RWPE1 (cell line): ENCODE results near the gene ERP44.
"Not testable (repeated sequence)": the region's sequence is repeated elsewhere in the genome, so short reads cannot be mapped to it uniquely, and the experiment has no call there.

Source experiments
- CTCF ChIA-PET: fragments of 350-600 bp; sonication (Branson Sonifier 250); formaldehyde crosslinking; extraction: SDS; loops from one replicate; lab custom pipeline; 2021; lab: Yijun Ruan, JAX
- POLR2A ChIA-PET: fragments of 400-600 bp; formaldehyde crosslinking; extraction: SDS; loops from one replicate; lab custom pipeline; 2020; ENCODE audit warnings: antibody characterized with exemption; ENCODE audit not compliant: low non-redundant PET; lab: Yijun Ruan, JAX
- DNase-seq: peaks from one replicate; pipeline ENCODE4 v3.0.0; 2012; ENCODE audit warnings: low spot score
- H3K27ac ChIP-seq: fragments of 450-650 bp; 2 replicates; pipeline ENCODE4 v1.5.1; 2017
- CTCF ChIP-seq: fragments of 450-650 bp; conservative IDR thresholded peaks from 2 replicates; pipeline ENCODE4 v1.5.1; 2017; ENCODE audit warnings: low read depth, mild to moderate bottlenecking

Gene ERP44

DNA sequence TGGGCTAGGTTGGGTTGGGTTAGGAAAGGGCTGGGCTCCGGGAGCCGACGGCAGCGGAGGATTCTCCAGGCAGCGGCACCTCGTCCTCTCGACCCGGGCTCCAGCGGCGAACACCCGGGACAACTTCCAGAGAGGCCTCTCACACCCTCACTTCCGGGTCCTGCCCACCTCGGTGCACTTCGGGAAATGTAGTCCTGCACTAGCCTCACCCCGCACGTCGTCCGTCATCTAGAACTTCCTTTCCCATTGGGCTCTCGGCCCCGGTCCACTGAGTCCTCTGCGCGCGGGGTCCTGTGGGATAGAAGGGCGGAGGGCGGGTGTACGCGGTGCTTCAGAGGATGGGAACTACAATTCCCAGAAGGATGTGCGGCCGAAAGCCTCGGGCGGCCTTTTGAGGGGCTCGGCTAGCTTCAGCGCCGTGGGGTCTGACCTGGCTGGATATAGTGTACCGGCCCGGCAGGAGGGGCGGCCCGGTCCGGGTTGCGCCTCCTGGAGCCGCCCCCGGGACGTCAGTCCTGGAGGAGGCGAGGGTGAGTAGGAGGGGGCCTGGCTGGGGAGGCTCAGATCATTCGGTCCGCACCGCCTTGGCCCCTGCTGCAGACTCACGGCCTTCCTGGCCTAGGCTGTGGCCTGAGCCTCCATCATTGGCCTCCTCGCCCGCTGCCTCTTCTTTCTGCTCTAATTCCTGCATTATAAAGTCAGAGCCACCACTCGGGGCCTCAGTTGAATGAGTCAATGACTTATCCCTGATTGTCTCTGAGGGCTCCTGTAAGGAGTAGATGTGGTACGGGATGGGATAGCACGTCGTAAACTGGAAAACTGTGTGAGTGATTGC lies at the start of gene ERP44, which contains the start of gene INVS:
Gene ERP44 (minus strand): TSS at position 114 of the 835 bp plus-strand sequence. CDS start 160 bp downstream, outside the sequence.
Gene INVS (plus strand): TSS at position 357 of the 835 bp plus-strand sequence. CDS start 5,279 bp downstream, outside the sequence.
- peak within 1 kb of the TSS; percentile 89 for H3K27ac ChIP-seq
- TF ChIP-seq CTCF: no peak
- peak; percentile 99 for DNase-seq
- CTCF ChIA-PET: interaction anchor here (0.9 to 1.0 kb wide), 2 partner anchors 23 to 914 kb away, joined by 3 read pairs; no protein-coding TSS in a partner anchor
- POLR2A ChIA-PET: no interaction called here

DNA sequence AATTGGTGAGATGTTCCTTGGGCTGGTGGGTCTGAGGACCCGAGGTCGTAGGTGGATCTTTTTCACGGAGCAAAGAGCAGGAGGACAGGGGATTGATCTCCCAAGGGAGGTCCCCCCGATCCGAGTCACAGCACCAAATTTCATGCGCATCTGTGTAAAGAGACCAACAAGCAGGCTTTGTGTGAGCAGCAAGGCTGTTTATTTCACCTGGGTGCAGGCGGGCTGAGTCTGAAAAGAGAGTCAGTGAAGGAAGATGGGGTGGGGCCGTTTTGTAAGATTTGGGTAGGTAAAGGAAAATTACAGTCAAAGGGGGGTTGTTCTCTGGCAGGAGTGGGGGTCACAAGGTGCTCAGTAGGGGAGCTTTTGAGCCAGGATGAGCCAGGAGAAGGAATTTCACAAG lies 47.2 kb upstream of the ERP44 start:
- POLR2A ChIA-PET, CTCF ChIA-PET, DNase-seq: not testable (repeated sequence)

GRCh38 chr9:100145167-100145934 lies 46.6 kb upstream of the ERP44 start:
- CTCF ChIA-PET, DNase-seq, POLR2A ChIA-PET, H3K27ac ChIP-seq: not testable (repeated sequence)

More for the DNA sequence above, 47.2 kb upstream of the ERP44 start:
- H3K27ac ChIP-seq: not testable (repeated sequence)

- H3K27ac ChIP-seq, DNase-seq, POLR2A ChIA-PET, CTCF ChIA-PET: not testable (repeated sequence)
Observed at GRCh38 chr9:100141862-100142261, 43.1 kb upstream of the ERP44 start.

DNA sequence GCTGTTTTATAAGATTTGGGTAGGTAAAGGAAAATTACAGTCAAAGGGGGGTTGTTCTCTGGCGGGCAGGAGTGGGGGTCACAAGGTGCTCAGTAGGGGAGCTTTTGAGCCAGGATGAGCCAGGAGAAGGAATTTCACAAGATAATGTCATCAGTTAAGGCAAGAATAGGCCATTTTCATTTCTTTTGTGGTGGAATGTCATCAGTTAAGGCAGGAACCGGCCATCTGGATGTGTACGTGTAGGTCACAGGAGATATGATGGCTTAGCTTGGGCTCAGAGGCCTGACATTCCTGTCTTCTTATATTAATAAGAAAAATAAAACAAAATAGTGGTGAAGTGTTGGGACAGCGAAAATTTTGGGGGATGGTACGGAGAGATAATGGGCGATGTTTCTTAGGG lies 41.5 kb upstream of the ERP44 start:
- POLR2A ChIA-PET, DNase-seq, H3K27ac ChIP-seq, CTCF ChIA-PET: not testable (repeated sequence)

DNA sequence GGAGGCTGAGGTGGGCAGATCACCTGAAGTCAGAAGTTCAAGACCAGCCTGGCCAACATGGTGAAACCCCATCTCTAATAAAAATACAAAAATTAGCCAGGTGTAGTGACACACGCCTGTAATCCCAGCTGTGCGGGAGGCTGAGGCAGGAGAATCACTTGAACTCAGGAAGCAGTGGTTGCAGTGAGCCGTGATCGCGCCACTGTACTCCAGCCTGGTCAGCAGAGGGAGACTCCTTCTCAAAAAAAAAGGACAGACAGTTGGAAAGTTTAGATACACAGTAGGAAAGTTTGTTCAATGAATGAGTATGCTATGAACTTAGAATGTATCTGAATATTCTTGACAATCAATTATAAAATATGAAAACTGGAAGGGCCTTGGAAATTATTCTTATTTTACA lies 38.0 kb upstream of the ERP44 start:
- DNase-seq, H3K27ac ChIP-seq, CTCF ChIA-PET, POLR2A ChIA-PET: not testable (repeated sequence)

GRCh38 chr9:100134731-100135130 lies 35.9 kb upstream of the ERP44 start:
- ChIA-PET POLR2A (no interaction called here), CTCF (interaction anchor here (0.5 to 0.6 kb wide), 3 partner anchors 31 to 1858 kb away, joined by 3 to 5 read pairs (median 3); no protein-coding TSS in a partner anchor)
- H3K27ac ChIP-seq: no peak overlapping the region
- no peak for TF ChIP-seq CTCF
- no peak for DNase-seq

GRCh38 chr9:100131875-100132430 lies 33.2 kb upstream of the ERP44 start:
- ChIA-PET CTCF (interaction anchor here (0.6 kb wide), 1 partner anchor 52 kb away, joined by 3 read pairs; no protein-coding TSS in a partner anchor), POLR2A (no interaction called here)
- H3K27ac ChIP-seq: no peak overlapping the region
- no peak for DNase-seq
- TF ChIP-seq CTCF: no peak
